IMR-90 (cell line): ENCODE data around the gene PCDHGA6. TPM values are rescaled to one million over a fixed set of nuclear protein-coding genes. Genes with fewer than 3 reads are reported as not detected.

Source experiments
- ATAC-seq: fragments of 200-7000 bp; cut with Tn5 transposase; 2 replicates; pipeline ENCODE4 v1.9.1; 2020; ENCODE audit warnings: low read depth, mild to moderate bottlenecking, moderate library complexity
- BruUV-seq: library from RNA; stranded (reverse); fragments of 400-500 nt; replicated peaks from 2 replicates; lab custom pipeline; 2021; lab: Mats Ljungman, UMichigan
- CTCF ChIA-PET: fragments of 300-600 bp; formaldehyde crosslinking; extraction: SDS; loops from one replicate; lab custom pipeline; 2021; ENCODE audit warnings: antibody characterized with exemption; lab: Yijun Ruan, JAX
- POLR2A ChIA-PET: fragments of 300-600 bp; sonication (Branson Sonifier 250); formaldehyde crosslinking; loops from one replicate; lab custom pipeline; 2022; ENCODE audit warnings: antibody characterized with exemption; ENCODE audit not compliant: unreplicated experiment; lab: Charles Lee
- DNase-seq: peaks from one replicate; pipeline ENCODE4 v3.0.0; 2013
- H2AFZ ChIP-seq: replicated peaks from 2 replicates; pipeline ENCODE3; 2013; ENCODE audit warnings: low read length, mild to moderate bottlenecking; ENCODE audit not compliant: poor library complexity
- H2AK5ac ChIP-seq: 2 replicates; pipeline ENCODE4 v1.6.1; 2013; ENCODE audit warnings: low read depth, low read length, inconsistent platforms
- H2AK9ac ChIP-seq: replicated peaks from 2 replicates; pipeline ENCODE3; 2013; ENCODE audit warnings: mild to moderate bottlenecking, low read depth, low read length, moderate library complexity; ENCODE audit not compliant: poor library complexity
- H2BK120ac ChIP-seq: 2 replicates; pipeline ENCODE4 v1.6.1; 2013; ENCODE audit warnings: low read depth, low read length, inconsistent platforms
- H2BK15ac ChIP-seq: 3 replicates; pipeline ENCODE4 v1.6.1; 2013; ENCODE audit warnings: low read depth, low read length, inconsistent platforms
- H2BK20ac ChIP-seq: 2 replicates; pipeline ENCODE4 v1.6.1; 2013; ENCODE audit warnings: low read depth, mild to moderate bottlenecking, inconsistent platforms, low read length, moderate library complexity
- H2BK5ac ChIP-seq: 2 replicates; pipeline ENCODE4 v1.6.1; 2013; ENCODE audit warnings: mild to moderate bottlenecking, low read depth, low read length, inconsistent platforms; ENCODE audit not compliant: poor library complexity, severe bottlenecking
- H3K14ac ChIP-seq: replicated peaks from 2 replicates; pipeline ENCODE4 v1.6.1; 2013; ENCODE audit warnings: low read depth, low read length, inconsistent platforms
- H3K18ac ChIP-seq: 2 replicates; pipeline ENCODE4 v1.6.1; 2013; ENCODE audit warnings: low read depth, low read length, control low read depth
- H3K23ac ChIP-seq: 2 replicates; pipeline ENCODE4 v1.6.1; 2013; ENCODE audit warnings: low read depth, low read length, inconsistent platforms
- H3K27ac ChIP-seq: 2 replicates; pipeline ENCODE4 v1.5.1; 2013; ENCODE audit warnings: mild to moderate bottlenecking, control low read depth, low read length; ENCODE audit not compliant: insufficient read depth
- H3K27me3 ChIP-seq: 2 replicates; pipeline ENCODE4 v1.6.1; 2013; ENCODE audit warnings: low read length; ENCODE audit not compliant: control insufficient read depth, insufficient read depth
- H3K36me3 ChIP-seq: 2 replicates; pipeline ENCODE4 v1.6.1; 2013; ENCODE audit warnings: low read length, mixed read lengths; ENCODE audit not compliant: control insufficient read depth, insufficient read depth
- H3K4ac ChIP-seq: 2 replicates; pipeline ENCODE4 v1.6.1; 2013; ENCODE audit warnings: low read depth, low read length, inconsistent platforms
- H3K4me1 ChIP-seq: 2 replicates; pipeline ENCODE4 v1.6.1; 2013; ENCODE audit warnings: low read length, mixed read lengths; ENCODE audit not compliant: control insufficient read depth, insufficient read depth
- H3K4me2 ChIP-seq: 2 replicates; pipeline ENCODE4 v1.6.1; 2013; ENCODE audit warnings: low read depth, mild to moderate bottlenecking, control low read depth, low read length, moderate library complexity
- H3K4me3 ChIP-seq: 2 replicates; pipeline ENCODE4 v1.5.1; 2013; ENCODE audit warnings: low read depth, mild to moderate bottlenecking, control low read depth, low read length, moderate library complexity; ENCODE audit not compliant: insufficient read depth
- H3K56ac ChIP-seq: 2 replicates; pipeline ENCODE4 v1.6.1; 2013; ENCODE audit warnings: low read length, inconsistent platforms; ENCODE audit not compliant: insufficient read depth; ENCODE audit errors: extremely low read depth
- H3K79me1 ChIP-seq, 2 experiments: 2 replicates each; pipeline ENCODE4 v1.6.1; 2013; ENCODE audit warnings: low read length in 2 of 2, inconsistent platforms in 1 of 2, low read depth in 1 of 2
- H3K9ac ChIP-seq: 2 replicates; pipeline ENCODE4 v1.6.1; 2013; ENCODE audit warnings: low read depth, low read length, control low read depth
- H3K9me1 ChIP-seq: 2 replicates; pipeline ENCODE4 v1.6.1; 2013; ENCODE audit warnings: low read length, inconsistent platforms; ENCODE audit not compliant: insufficient read depth
- H3K9me3 ChIP-seq: 2 replicates; pipeline ENCODE4 v1.6.1; 2013; ENCODE audit warnings: low read length; ENCODE audit not compliant: control insufficient read depth, insufficient read depth
- H4K20me1 ChIP-seq: 2 replicates; pipeline ENCODE4 v1.6.1; 2013; ENCODE audit warnings: low read length, inconsistent platforms; ENCODE audit not compliant: insufficient read depth
- H4K5ac ChIP-seq: 2 replicates; pipeline ENCODE4 v1.6.1; 2013; ENCODE audit warnings: mild to moderate bottlenecking, low read depth, low read length, control low read depth
- H4K8ac ChIP-seq, 2 experiments: 2 replicates each; pipeline ENCODE4 v1.6.1; 2013; ENCODE audit warnings: low read depth in 2 of 2, low read length in 2 of 2, control low read depth in 1 of 2, inconsistent platforms in 1 of 2
- H4K91ac ChIP-seq: 2 replicates; pipeline ENCODE4 v1.6.1; 2013; ENCODE audit warnings: low read depth, low read length, inconsistent platforms; ENCODE audit not compliant: insufficient read depth
- FOS ChIP-seq: fragments of 150-350 bp; IDR thresholded peaks from 2 replicates; pipeline ENCODE4 v1.6.1; 2016; ENCODE audit warnings: low read depth, low read length
- NFE2L2 ChIP-seq: fragments of 150-350 bp; IDR thresholded peaks from 2 replicates; pipeline ENCODE4 v1.6.1; 2016; ENCODE audit warnings: low read depth, mild to moderate bottlenecking, low read length
- POLR2A ChIP-seq: IDR thresholded peaks from 2 replicates; pipeline ENCODE4 v1.6.1; 2012; ENCODE audit warnings: mild to moderate bottlenecking, low read depth, low read length
- RAD21 ChIP-seq: IDR thresholded peaks from 2 replicates; pipeline ENCODE4 v1.6.1; 2012; ENCODE audit warnings: low read length, improper control_type of control experiment
- WGBS, 2 experiments: methylation state at CpG; one replicate each; pipeline versions ENCODE4 v1.1.5 to v1.1.7; 2013; ENCODE audit warnings: missing lambda C conversion rate in 2 of 2; ENCODE audit not compliant: insufficient read length in 1 of 2; ENCODE audit errors: extremely low coverage in 2 of 2; 5-methylcytosine and 5-hydroxymethylcytosine counted together
- dilution Hi-C: fragments of 300-500 bp; cut with HindIII; formaldehyde crosslinking; loops from one replicate; pipeline ENCODE4 v1.14.3; 2018; ENCODE audit warnings: low sequenced_read_pairs; ENCODE audit not compliant: unreplicated experiment
- in situ Hi-C: fragments of 300-500 bp; cut with MboI; formaldehyde crosslinking; loops from 3 replicates; pipeline ENCODE4 v1.14.3; 2019; ENCODE audit warnings: low sequenced_read_pairs, inconsistent platforms, mixed read lengths
- intact Hi-C: fragments of 100-400 bp; cut with micrococcal nuclease; formaldehyde crosslinking; loops from 2 replicates; pipeline ENCODE4 v1.10.0; 2022
- polyA plus RNA-seq, 3 experiments: library from polyadenylated mRNA; depleted of rRNA; stranded (reverse); fragments of >200 nt; gene quantifications; 2 replicates each; pipeline ENCODE4 v1.2.3, GENCODE V29; 2012; ENCODE audit warnings: low replicate concordance in 1 of 3
- total RNA-seq: library from RNA; depleted of rRNA; stranded (reverse); fragments of >200 nt; gene quantifications from 2 replicates; pipeline ENCODE4 v1.2.3, GENCODE V29; 2012
- TF ChIP-seq, protein P1 (sequence below): conservative IDR thresholded peaks from 2 replicates; pipeline ENCODE4 v1.5.1; 2012; ENCODE audit warnings: mild to moderate bottlenecking, low read depth, low read length, improper control_type of control experiment

PCDHGA6 gene
- total and polyA plus RNA-seq, 2 of the 4 experiments (the other 2 are of a cell fraction), result 4.1 to 4.7 TPM

DNA sequence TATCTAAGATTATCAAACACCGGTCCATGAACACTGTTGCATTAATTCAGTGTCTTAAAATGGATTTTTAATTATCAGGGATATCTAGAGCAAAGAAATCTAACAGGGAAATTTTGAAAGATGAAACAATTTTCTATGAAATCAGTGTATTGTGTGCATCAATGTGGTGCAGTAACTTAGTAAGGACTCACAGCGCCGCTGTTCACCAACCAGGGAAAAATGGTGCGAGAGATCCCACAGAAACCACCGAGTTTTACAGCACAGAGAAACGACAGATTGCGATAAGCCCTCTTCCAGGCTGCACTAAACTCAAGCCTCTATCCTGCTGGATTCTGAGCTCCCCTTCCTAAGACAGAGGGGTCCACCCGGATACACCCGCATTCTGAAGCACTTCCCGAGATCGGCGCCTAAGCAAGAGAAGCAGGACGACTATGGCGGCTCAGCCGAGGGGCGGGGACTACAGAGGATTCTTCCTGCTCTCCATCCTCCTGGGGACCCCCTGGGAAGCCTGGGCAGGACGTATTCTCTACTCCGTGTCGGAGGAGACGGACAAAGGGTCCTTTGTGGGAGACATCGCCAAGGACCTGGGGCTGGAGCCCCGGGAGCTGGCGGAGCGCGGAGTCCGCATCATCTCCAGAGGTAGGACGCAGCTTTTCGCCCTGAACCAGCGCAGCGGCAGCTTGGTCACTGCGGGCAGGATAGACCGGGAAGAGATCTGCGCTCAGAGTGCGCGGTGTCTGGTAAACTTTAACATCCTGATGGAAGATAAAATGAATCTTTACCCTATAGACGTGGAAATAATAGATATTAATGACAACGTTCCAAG is 9.0 kb downstream of the PCDHGA6 start, which contains the start of gene PCDHGA7:
Gene PCDHGA7, plus strand, starts transcription at position 274 of the 826 bp plus-strand sequence. Its CDS starts 158 bp downstream, at position 432.
- Histone ChIP-seq H3K14ac (peak within 1 kb of the TSS; percentile 90), H4K20me1 (no peaks in the 10 kb centered on the region), H2AK9ac (peak within 1 kb of the TSS; percentile 72), H2BK15ac (0 out of 3 replicates have a peak within 1 kb of the TSS, but pooled peaks have one; percentile 66), H3K9me1 (no peaks in the 10 kb centered on the region), H3K56ac (peak within 1 kb of the TSS; percentile 90), H4K5ac (peak within 1 kb of the TSS; percentile 84), H3K18ac (0 out of 2 replicates have a peak within 1 kb of the TSS, but pooled peaks have one; percentile 65), H3K4ac (peak within 1 kb of the TSS; percentile 94), H3K4me1 (no peaks in the 10 kb centered on the region), H2AFZ (peak within 1 kb of the TSS; percentile 93), H3K36me3 (peaks cover 3% of the 10 kb centered on the region; the same call in 1 of the 2 replicates), H3K4me3 (peak within 1 kb of the TSS; percentile 83), H3K4me2 (peak within 1 kb of the TSS; percentile 64), H3K79me1 (peaks cover 0 to 6% of the 10 kb centered on the region in 2 experiments; a peak in 1 of 4 replicates), H2AK5ac (no peak within 1 kb of the TSS), H3K27me3 (no peaks in the 10 kb centered on the region), H4K91ac (peak within 1 kb of the TSS; percentile 76; the same call in 1 of the 2 replicates), H3K9ac (peak within 1 kb of the TSS; percentile 94), H3K23ac (peak within 1 kb of the TSS; percentile 85), H2BK120ac (peak within 1 kb of the TSS; percentile 65), H2BK20ac (peak within 1 kb of the TSS; percentile 69; the same call in 1 of the 2 replicates), H2BK5ac (peak within 1 kb of the TSS; percentile 61), H4K8ac (peak within 1 kb of the TSS; percentile 58 to 96; a peak in 3 of 4 replicates), H3K9me3 (peaks cover 26% of the 10 kb centered on the region), H3K27ac (peak within 1 kb of the TSS; percentile 73)
- ChIA-PET CTCF (no interaction called here), POLR2A (no interaction called here)
- WGBS, 2 experiments, result 9% methylated on average over 4 of the region's 37 CpGs; no CpG with 5 or more reads in 1 of the 2 experiments
- no TSS peak for BruUV-seq
- TF ChIP-seq NFE2L2, result no peak
- TF ChIP-seq, protein P1, sequence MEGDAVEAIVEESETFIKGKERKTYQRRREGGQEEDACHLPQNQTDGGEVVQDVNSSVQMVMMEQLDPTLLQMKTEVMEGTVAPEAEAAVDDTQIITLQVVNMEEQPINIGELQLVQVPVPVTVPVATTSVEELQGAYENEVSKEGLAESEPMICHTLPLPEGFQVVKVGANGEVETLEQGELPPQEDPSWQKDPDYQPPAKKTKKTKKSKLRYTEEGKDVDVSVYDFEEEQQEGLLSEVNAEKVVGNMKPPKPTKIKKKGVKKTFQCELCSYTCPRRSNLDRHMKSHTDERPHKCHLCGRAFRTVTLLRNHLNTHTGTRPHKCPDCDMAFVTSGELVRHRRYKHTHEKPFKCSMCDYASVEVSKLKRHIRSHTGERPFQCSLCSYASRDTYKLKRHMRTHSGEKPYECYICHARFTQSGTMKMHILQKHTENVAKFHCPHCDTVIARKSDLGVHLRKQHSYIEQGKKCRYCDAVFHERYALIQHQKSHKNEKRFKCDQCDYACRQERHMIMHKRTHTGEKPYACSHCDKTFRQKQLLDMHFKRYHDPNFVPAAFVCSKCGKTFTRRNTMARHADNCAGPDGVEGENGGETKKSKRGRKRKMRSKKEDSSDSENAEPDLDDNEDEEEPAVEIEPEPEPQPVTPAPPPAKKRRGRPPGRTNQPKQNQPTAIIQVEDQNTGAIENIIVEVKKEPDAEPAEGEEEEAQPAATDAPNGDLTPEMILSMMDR, result peak; percentile 54
- peak; percentile 48 for TF ChIP-seq RAD21
- TF ChIP-seq POLR2A, result no peak
- no peak for TF ChIP-seq FOS
- ATAC-seq (peak; percentile 89), DNase-seq (peak; percentile 57)
- intact Hi-C loops (loop anchor here (1.0 kb wide), 1 partner anchor 176 kb away; no protein-coding TSS in a partner anchor), dilution Hi-C loops (no loop called here), in situ Hi-C loops (no loop called here)
